Measurements from ENCODE around the gene PDE6A.
A peak's percentile ranks its signal among the peaks of the same experiment; 100 is the strongest.

Gene PDE6A

DNA sequence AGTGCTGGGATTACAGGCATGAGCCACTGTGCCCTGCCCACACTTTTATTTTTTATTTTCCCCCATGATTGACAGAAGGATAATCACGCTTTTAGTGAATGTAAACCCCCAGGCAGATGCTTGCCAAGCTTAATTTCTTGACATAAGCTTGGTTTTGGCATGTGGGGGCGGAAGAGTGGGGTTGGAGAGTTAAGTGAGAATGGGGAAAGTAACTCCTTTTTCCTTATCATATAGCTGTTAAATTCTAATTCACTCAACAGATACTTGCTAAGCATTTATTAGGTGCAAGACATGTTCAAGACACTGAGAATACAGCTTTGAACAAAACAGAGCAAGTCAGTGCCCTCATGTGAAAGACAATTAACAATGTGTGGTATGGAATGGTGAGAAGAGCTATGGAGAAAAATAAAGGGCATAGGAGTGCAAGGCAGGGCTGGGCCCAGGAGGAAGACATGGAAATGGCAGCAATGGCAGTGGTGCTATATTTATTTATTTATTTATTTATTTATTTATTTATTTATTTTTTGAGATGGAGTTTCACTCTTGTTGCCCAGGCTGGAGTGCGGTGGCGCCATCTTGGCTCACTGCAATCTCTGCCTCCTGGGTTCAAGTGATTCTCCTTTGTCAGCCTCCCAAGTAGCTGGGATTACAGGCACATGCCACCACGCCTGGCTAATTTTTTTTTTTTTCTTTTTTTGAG lies 18.2 kb upstream of the PDE6A start (continued):
- TF ChIP-seq ZNF404 (tag by site-specific recombination; IDR thresholded peaks at IDR 0.05) (peak; percentile 92), ZNF426 (tag by site-specific recombination; IDR thresholded peaks at IDR 0.05) (peak; percentile 95), ZNF629 (tag by site-specific recombination; IDR thresholded peaks at IDR 0.05) (peak; percentile 73; the same call in 1 of the 2 replicates), ZNF266 (tag by site-specific recombination; IDR thresholded peaks at IDR 0.05; ENCODE audit: low read depth) (peak; percentile 95), TCF7L2 (IDR thresholded peaks at IDR 0.05; ENCODE audit: borderline replicate concordance, low read depth, low read length) (no peak), ZNF654 (tag by site-specific recombination; IDR thresholded peaks at IDR 0.05; ENCODE audit: low read depth) (peak; percentile 56), MZF1 (tag by site-specific recombination; IDR thresholded peaks at IDR 0.05; ENCODE audit: borderline replicate concordance) (peak; percentile 49; the same call in 1 of the 2 replicates), ZBTB21 (tag by site-specific recombination; IDR thresholded peaks at IDR 0.05) (peak; percentile 59), KLF1 (tag by site-specific recombination; IDR thresholded peaks at IDR 0.05) (no peak; the same call in 1 of the 2 replicates), GLI2 (tag by site-specific recombination; IDR thresholded peaks at IDR 0.05; ENCODE audit: borderline replicate concordance, low read depth) (peak; percentile 73; the same call in 1 of the 2 replicates), ZBTB8A (tag by site-specific recombination; IDR thresholded peaks at IDR 0.05) (peak; percentile 85), ZXDB (tag by site-specific recombination; IDR thresholded peaks at IDR 0.05) (peak; percentile 81), ZNF221 (tag by site-specific recombination; IDR thresholded peaks at IDR 0.05; ENCODE audit: borderline replicate concordance) (no peak; the same call in 1 of the 2 replicates), SP3 (tag by site-specific recombination; IDR thresholded peaks at IDR 0.05) (peak; percentile 42; the same call in 1 of the 2 replicates), ZNF791 (tag by site-specific recombination; IDR thresholded peaks at IDR 0.05) (peak; percentile 89), SP2 (tag by site-specific recombination; IDR thresholded peaks at IDR 0.05) (no peak), KLF7 (tag by site-specific recombination; IDR thresholded peaks at IDR 0.05; ENCODE audit: borderline replicate concordance) (0 out of 2 replicates have a peak, but pooled peaks have one; percentile 65), ZNF558 (tag by site-specific recombination; IDR thresholded peaks at IDR 0.05) (peak; percentile 95)
- TF ChIP-seq, protein P1, sequence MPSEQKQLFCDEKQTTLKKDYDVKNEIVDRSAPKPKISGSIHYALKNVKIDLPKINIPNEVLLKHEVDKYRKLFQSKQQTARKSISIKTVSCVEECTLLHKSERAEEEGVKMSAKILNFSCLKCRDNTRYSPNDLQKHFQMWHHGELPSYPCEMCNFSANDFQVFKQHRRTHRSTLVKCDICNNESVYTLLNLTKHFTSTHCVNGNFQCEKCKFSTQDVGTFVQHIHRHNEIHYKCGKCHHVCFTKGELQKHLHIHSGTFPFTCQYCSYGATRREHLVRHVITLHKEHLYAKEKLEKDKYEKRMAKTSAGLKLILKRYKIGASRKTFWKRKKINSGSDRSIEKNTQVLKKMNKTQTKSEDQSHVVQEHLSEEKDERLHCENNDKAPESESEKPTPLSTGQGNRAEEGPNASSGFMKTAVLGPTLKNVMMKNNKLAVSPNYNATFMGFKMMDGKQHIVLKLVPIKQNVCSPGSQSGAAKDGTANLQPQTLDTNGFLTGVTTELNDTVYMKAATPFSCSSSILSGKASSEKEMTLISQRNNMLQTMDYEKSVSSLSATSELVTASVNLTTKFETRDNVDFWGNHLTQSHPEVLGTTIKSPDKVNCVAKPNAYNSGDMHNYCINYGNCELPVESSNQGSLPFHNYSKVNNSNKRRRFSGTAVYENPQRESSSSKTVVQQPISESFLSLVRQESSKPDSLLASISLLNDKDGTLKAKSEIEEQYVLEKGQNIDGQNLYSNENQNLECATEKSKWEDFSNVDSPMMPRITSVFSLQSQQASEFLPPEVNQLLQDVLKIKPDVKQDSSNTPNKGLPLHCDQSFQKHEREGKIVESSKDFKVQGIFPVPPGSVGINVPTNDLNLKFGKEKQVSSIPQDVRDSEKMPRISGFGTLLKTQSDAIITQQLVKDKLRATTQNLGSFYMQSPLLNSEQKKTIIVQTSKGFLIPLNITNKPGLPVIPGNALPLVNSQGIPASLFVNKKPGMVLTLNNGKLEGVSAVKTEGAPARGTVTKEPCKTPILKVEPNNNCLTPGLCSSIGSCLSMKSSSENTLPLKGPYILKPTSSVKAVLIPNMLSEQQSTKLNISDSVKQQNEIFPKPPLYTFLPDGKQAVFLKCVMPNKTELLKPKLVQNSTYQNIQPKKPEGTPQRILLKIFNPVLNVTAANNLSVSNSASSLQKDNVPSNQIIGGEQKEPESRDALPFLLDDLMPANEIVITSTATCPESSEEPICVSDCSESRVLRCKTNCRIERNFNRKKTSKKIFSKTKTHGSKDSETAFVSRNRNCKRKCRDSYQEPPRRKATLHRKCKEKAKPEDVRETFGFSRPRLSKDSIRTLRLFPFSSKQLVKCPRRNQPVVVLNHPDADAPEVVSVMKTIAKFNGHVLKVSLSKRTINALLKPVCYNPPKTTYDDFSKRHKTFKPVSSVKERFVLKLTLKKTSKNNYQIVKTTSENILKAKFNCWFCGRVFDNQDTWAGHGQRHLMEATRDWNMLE (tag by site-specific recombination; conservative IDR thresholded peaks at IDR 0.05; ENCODE audit: low read depth), result peak; percentile 98
- TF ChIP-seq, protein P2, sequence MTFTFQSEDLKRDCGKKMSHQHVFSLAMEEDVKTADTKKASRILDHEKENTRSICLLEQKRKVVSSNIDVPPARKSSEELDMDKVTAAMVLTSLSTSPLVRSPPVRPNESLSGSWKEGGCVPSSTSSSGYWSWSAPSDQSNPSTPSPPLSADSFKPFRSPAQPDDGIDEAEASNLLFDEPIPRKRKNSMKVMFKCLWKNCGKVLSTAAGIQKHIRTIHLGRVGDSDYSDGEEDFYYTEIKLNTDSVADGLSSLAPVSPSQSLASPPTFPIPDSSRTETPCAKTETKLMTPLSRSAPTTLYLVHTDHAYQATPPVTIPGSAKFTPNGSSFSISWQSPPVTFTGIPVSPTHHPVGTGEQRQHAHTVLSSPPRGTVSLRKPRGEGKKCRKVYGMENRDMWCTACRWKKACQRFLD (tag by site-specific recombination; IDR thresholded peaks at IDR 0.05), result no peak
- TF ChIP-seq, protein P3, sequence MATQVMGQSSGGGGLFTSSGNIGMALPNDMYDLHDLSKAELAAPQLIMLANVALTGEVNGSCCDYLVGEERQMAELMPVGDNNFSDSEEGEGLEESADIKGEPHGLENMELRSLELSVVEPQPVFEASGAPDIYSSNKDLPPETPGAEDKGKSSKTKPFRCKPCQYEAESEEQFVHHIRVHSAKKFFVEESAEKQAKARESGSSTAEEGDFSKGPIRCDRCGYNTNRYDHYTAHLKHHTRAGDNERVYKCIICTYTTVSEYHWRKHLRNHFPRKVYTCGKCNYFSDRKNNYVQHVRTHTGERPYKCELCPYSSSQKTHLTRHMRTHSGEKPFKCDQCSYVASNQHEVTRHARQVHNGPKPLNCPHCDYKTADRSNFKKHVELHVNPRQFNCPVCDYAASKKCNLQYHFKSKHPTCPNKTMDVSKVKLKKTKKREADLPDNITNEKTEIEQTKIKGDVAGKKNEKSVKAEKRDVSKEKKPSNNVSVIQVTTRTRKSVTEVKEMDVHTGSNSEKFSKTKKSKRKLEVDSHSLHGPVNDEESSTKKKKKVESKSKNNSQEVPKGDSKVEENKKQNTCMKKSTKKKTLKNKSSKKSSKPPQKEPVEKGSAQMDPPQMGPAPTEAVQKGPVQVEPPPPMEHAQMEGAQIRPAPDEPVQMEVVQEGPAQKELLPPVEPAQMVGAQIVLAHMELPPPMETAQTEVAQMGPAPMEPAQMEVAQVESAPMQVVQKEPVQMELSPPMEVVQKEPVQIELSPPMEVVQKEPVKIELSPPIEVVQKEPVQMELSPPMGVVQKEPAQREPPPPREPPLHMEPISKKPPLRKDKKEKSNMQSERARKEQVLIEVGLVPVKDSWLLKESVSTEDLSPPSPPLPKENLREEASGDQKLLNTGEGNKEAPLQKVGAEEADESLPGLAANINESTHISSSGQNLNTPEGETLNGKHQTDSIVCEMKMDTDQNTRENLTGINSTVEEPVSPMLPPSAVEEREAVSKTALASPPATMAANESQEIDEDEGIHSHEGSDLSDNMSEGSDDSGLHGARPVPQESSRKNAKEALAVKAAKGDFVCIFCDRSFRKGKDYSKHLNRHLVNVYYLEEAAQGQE (tag by site-specific recombination; IDR thresholded peaks at IDR 0.05), result peak; percentile 82
- TF ChIP-seq, protein P4, sequence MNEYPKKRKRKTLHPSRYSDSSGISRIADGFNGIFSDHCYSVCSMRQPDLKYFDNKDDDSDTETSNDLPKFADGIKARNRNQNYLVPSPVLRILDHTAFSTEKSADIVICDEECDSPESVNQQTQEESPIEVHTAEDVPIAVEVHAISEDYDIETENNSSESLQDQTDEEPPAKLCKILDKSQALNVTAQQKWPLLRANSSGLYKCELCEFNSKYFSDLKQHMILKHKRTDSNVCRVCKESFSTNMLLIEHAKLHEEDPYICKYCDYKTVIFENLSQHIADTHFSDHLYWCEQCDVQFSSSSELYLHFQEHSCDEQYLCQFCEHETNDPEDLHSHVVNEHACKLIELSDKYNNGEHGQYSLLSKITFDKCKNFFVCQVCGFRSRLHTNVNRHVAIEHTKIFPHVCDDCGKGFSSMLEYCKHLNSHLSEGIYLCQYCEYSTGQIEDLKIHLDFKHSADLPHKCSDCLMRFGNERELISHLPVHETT (tag by site-specific recombination; IDR thresholded peaks at IDR 0.05), result peak; percentile 83
- TF ChIP-seq, protein P5, sequence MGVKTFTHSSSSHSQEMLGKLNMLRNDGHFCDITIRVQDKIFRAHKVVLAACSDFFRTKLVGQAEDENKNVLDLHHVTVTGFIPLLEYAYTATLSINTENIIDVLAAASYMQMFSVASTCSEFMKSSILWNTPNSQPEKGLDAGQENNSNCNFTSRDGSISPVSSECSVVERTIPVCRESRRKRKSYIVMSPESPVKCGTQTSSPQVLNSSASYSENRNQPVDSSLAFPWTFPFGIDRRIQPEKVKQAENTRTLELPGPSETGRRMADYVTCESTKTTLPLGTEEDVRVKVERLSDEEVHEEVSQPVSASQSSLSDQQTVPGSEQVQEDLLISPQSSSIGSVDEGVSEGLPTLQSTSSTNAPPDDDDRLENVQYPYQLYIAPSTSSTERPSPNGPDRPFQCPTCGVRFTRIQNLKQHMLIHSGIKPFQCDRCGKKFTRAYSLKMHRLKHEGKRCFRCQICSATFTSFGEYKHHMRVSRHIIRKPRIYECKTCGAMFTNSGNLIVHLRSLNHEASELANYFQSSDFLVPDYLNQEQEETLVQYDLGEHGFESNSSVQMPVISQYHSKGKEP (tag by site-specific recombination; IDR thresholded peaks at IDR 0.05), result no peak
- TF ChIP-seq, protein P6, sequence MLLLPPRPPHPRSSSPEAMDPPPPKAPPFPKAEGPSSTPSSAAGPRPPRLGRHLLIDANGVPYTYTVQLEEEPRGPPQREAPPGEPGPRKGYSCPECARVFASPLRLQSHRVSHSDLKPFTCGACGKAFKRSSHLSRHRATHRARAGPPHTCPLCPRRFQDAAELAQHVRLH (tag by site-specific recombination; IDR thresholded peaks at IDR 0.05), result 0 out of 2 replicates have a peak, but pooled peaks have one; percentile 32

All from HEK293 (cell line).